Thyroid gland (tissue), 4 donors: Measurements from ENCODE around the gene EXD1.

ENCODE experiments used
- CTCF ChIP-seq, 6 experiments: fragments of 200-600 bp in 3 of 6; fragments of 450-650 bp in 3 of 6; sonication (generic) in 3 of 6; IDR thresholded peaks; one replicate each; pipeline ENCODE4 v1.5.1; 2016 to 2019; ENCODE audit warnings: antibody characterized with exemption in 6 of 6, mild to moderate bottlenecking in 2 of 6, inconsistent platforms in 1 of 6, moderate library complexity in 1 of 6
- POLR2A ChIP-seq, 2 donors: fragments of 450-650 bp; IDR thresholded peaks; one replicate each; pipeline ENCODE4 v1.6.1; 2017; ENCODE audit warnings: antibody characterized with exemption in 2 of 2, mild to moderate bottlenecking in 2 of 2, moderate library complexity in 1 of 2

GRCh38 chr15:41148065-41148464 is 82.5 kb downstream of the EXD1 start:
- TF ChIP-seq CTCF (IDR thresholded peaks at IDR 0.05) (no peak), POLR2A (IDR thresholded peaks at IDR 0.05) (no peak)
